GM12872 (cell line): Measurements from ENCODE around the gene SCAF1.
A peak's percentile ranks its signal among the peaks of the same experiment; 100 is the strongest.

Source experiments
- TF ChIP-seq, protein P1 (sequence below): IDR thresholded peaks from 3 replicates; pipeline ENCODE4 v1.5.1; 2011; ENCODE audit warnings: low read depth, mild to moderate bottlenecking, low read length, moderate library complexity; ENCODE audit not compliant: insufficient read depth

The SCAF1 gene

DNA sequence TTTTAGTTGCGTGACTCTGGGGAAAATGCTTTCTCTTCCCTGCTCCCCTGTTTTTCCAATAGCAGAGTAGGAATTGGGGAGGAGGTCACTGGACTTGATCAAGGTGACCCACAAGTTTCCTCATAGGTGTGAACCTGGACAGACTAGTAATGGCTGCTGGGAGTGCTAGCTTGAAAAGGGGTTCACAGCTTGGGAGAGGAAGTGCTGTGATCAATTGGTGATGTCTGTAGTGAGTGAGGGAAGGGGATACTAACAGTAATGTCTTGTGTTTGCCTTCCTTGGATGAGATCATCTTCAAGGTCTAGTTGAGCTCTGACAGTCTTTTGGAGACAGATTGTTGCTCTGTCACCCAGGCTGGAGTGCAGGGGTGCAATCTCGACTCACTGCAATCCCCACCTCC lies 25.5 kb downstream of the SCAF1 start:
- TF ChIP-seq, protein P1, sequence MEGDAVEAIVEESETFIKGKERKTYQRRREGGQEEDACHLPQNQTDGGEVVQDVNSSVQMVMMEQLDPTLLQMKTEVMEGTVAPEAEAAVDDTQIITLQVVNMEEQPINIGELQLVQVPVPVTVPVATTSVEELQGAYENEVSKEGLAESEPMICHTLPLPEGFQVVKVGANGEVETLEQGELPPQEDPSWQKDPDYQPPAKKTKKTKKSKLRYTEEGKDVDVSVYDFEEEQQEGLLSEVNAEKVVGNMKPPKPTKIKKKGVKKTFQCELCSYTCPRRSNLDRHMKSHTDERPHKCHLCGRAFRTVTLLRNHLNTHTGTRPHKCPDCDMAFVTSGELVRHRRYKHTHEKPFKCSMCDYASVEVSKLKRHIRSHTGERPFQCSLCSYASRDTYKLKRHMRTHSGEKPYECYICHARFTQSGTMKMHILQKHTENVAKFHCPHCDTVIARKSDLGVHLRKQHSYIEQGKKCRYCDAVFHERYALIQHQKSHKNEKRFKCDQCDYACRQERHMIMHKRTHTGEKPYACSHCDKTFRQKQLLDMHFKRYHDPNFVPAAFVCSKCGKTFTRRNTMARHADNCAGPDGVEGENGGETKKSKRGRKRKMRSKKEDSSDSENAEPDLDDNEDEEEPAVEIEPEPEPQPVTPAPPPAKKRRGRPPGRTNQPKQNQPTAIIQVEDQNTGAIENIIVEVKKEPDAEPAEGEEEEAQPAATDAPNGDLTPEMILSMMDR: no peak

DNA sequence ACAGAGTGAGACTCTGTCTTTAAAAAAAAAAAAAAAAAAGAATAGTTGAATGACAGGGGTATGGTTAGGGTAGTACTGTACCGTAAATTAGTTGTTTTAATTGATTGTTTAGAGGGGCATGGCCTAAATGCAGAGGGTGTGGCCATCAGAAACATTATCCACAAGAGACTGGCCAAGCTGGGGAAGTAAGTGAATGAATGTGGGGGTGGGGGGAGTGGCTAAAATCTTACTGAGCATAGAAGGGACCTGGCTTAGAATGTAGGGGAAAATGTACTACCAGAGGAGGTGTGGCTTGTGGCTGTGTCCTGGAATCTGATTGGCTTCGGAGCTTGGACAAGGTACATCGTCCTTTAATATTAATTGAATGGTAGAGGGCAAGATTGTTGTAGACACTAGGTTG lies 27.5 kb downstream of the SCAF1 start:
- TF ChIP-seq, protein P1: no peak

DNA sequence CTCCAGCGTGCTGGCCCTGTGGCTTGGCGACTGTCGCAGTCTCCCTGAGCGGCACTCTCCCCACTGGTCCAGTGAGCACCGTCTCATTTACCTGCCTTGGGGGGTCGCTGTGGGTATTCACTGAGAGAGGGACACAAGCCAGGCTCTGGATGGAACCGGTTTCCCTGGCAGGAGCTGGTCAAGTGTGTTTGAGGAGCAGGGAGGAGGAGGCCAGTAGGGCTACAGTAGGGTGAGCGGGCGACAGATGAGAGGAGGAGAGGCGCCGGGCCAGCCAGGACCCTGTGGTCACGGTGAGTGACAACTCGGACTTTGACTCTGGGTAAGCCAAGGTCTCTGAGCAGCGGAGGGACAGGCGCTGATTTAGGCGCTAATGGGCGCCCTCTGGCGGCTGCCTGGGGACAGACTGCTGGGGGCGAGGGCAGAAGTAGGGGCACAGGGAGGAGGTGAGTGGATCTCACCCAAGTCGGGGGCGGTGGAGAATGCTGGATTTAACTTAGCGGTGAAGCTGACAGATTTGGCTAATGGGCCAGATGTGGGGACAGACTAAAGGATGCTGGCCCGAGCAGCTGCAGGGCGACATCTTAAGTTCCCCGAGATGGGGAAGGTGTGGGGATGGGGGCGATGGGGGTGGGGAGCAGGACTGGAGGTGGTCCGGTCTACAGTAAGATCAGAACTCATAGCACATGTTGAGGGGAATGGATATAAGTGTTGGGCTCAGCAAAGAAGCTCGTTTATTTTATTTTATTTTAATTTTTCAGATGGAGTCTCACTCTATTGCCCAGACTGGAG lies 30.3 kb downstream of the SCAF1 start:
- TF ChIP-seq, protein P1: peak; percentile 98

DNA sequence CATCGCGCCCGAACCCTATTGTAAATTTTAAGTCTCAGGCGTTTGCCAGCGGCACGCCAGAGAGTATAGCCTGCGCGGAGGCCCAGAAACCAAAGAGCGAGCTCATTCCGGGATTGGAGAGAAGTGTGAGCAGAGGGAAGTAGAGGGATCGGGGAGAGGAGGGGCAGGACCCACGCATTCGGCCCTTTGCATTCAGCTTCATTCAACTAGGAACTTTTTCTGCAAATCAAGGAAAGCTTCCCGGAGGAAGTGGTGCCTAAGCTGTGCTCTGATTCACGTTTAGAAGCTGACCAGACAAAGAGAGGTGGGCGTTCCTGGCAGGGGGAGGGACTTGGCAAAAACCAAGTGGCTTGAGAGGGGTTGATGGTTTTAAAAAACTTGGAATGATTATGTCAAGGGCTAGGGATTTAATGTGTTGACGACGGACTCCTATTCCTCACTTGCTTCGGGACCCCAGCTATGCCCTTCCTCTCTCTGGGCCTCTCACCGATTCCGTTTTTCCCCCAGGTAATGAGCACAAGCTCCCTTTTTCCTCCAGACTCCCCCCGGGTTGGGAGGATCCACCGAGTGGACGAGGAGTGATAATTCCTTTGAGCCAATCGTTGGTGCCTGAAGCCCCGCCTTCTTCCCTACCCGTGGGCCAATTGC lies 34.3 kb downstream of the SCAF1 start:
- TF ChIP-seq, protein P1: no peak

DNA sequence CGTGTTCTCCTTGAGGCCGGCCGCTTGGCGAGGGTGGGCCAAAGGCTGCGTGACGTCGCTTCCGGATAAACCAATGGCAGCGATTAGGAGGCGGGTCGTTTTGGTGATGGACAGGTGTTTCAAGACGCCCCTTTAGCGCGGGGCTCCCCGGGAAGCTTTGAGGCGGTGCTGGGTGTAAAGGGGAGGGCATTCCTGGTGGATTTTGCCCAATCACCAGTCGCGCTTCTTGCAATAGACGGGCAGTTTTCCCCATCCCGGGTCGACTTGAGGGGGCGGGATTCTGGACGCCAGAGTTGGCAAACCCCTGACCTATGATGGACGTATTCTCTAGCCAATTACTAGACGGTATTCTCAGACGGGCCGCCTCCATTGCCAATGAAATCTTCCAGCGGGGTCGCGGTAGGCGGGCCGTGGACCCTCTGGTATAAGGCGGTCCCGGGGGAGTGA lies 34.8 kb downstream of the SCAF1 start:
- TF ChIP-seq, protein P1: no peak

DNA sequence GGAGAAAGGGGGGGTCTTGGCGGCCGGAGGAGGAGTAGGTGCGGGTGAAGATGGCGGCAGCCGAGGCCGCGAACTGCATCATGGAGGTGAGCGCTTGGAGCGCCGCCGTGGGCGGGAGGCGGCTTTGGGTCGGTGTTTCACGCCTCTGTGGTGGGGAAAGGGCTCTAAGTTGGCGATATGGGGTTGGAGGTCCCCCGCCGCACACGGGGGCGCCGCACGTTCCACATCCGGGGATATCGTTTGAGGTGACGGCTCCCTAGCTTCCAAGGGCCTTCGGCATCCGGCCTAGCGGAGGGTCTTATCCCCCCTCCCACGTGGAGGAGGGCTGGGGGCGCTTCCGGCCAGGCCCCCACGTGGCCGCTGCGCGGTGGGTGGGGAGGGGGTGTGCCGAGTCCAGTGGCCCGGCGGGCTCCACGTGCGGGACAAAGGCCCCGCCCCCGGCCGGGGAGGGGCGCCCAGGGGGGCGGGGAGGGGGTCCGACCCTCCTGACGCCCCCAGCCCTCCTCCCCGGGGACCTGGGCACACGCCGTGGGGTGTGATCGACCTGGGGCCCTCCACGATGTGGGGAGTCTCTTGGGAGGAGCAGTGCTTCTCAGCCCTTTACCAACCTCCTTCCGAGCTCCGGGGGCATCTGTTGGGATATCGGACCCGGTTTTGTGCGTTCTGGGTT lies 35.4 kb downstream of the SCAF1 start, which contains the start of gene PRMT1:
PRMT1 (plus strand) TSS at position 41 of the 670 bp plus-strand sequence; CDS start at position 51, 10 bp downstream.
- TF ChIP-seq, protein P1: no peak
